A673 (cell line): ENCODE results near the gene EIF4G1. TPM values are rescaled to one million over a fixed set of nuclear protein-coding genes. Genes with fewer than 3 reads are reported as not detected.

Source experiments
- BruUV-seq: library from RNA; stranded (reverse); fragments of 400-500 nt; replicated peaks from 2 replicates; lab custom pipeline; 2021; lab: Mats Ljungman, UMichigan
- CTCF ChIA-PET: fragments of 300-600 bp; sonication (Branson Sonifier 250); formaldehyde crosslinking; loops from one replicate; lab custom pipeline; 2022; ENCODE audit warnings: antibody characterized with exemption; lab: Charles Lee
- POLR2A ChIA-PET: fragments of 300-600 bp; sonication (Branson Sonifier 250); formaldehyde crosslinking; loops from one replicate; lab custom pipeline; 2022; ENCODE audit warnings: antibody characterized with exemption; ENCODE audit not compliant: low non-redundant PET; lab: Charles Lee
- DNase-seq: peaks from one replicate; pipeline ENCODE4 v3.0.0-alpha.2; 2015; ENCODE audit warnings: low spot score
- H3K27ac ChIP-seq: fragments of 200-600 bp; sonication (generic); 2 replicates; pipeline ENCODE4 v1.5.1; 2016; ENCODE audit warnings: mixed run types, low read depth, mild to moderate bottlenecking, mixed read lengths, antibody characterized with exemption, low read length; ENCODE audit not compliant: poor library complexity, severe bottlenecking
- H3K27me3 ChIP-seq: fragments of 200-600 bp; sonication (generic); replicated peaks from 2 replicates; pipeline ENCODE4 v1.6.1; 2017; ENCODE audit warnings: mixed run types, low read depth, mild to moderate bottlenecking, mixed read lengths, antibody characterized with exemption, low read length; ENCODE audit not compliant: insufficient read depth, poor library complexity
- H3K36me3 ChIP-seq: fragments of 200-600 bp; sonication (generic); 2 replicates; pipeline ENCODE4 v1.6.1; 2016; ENCODE audit warnings: mixed run types, mild to moderate bottlenecking, mixed read lengths, antibody characterized with exemption, low read length; ENCODE audit not compliant: insufficient read depth, poor library complexity, severe bottlenecking
- H3K4me1 ChIP-seq: fragments of 200-600 bp; sonication (generic); 2 replicates; pipeline ENCODE4 v1.6.1; 2017; ENCODE audit warnings: mixed run types, mild to moderate bottlenecking, mixed read lengths, antibody characterized with exemption, low read length; ENCODE audit not compliant: insufficient read depth, poor library complexity, severe bottlenecking
- H3K4me3 ChIP-seq: fragments of 200-600 bp; sonication (generic); 2 replicates; pipeline ENCODE4 v1.5.1; 2016; ENCODE audit warnings: low read depth, mixed run types, mild to moderate bottlenecking, mixed read lengths, low read length; ENCODE audit not compliant: poor library complexity, severe bottlenecking
- H3K9me3 ChIP-seq: fragments of 200-600 bp; sonication (generic); 2 replicates; pipeline ENCODE4 v1.6.1; 2016; ENCODE audit warnings: mixed run types, low read depth, mild to moderate bottlenecking, mixed read lengths, antibody characterized with exemption, low read length; ENCODE audit not compliant: poor library complexity, severe bottlenecking
- EZH2 ChIP-seq: fragments of 200-600 bp; sonication (generic); IDR thresholded peaks from 2 replicates; pipeline ENCODE4 v1.6.1; 2017; ENCODE audit warnings: borderline replicate concordance, low read depth, mild to moderate bottlenecking, mixed read lengths, antibody characterized with exemption, low read length; ENCODE audit not compliant: poor library complexity, severe bottlenecking
- intact Hi-C: fragments of 100-400 bp; cut with micrococcal nuclease; formaldehyde crosslinking; loops from one replicate; pipeline ENCODE4 v1.10.0; 2022; ENCODE audit not compliant: unreplicated experiment
- total RNA-seq: library from RNA; stranded (reverse); gene quantifications from 2 replicates; pipeline ENCODE4 v1.2.3, GENCODE V29; 2021
- TF ChIP-seq, protein P1 (sequence below): fragments of 300-800, 200-600 bp; sonication (generic); conservative IDR thresholded peaks from 2 replicates; pipeline ENCODE4 v1.5.1; 2017; ENCODE audit warnings: low read depth, mild to moderate bottlenecking, antibody characterized with exemption, low read length, moderate library complexity, mixed read lengths

Gene EIF4G1
- total RNA-seq, 1 experiment from 2014 or later: 559 TPM

DNA sequence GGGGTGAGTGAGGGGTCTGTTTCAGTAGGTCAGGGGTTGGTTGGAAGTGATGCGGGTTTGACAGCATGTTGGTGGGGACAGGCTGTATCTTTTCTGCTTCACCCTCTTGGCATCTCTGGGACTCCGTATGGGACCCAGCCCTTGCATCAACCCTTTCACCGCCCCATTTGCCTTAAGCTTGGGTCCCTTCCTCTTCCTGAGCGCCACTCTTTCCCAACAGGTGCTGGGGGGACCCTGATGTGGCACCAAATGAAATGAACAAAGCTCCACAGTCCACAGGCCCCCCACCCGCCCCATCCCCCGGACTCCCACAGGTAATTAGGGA, 1.1 kb downstream of the EIF4G1 start:
- Histone ChIP-seq H3K4me1 (peaks cover 34% of the 10 kb centered on the region), H3K9me3 (no peaks in the 10 kb centered on the region), H3K4me3 (peak overlapping the region; percentile 93), H3K36me3 (peaks cover 26% of the 10 kb centered on the region), H3K27ac (peak overlapping the region; percentile 92), H3K27me3 (no peaks in the 10 kb centered on the region)
- ChIA-PET POLR2A (no interaction called here), CTCF (no interaction called here)
- no peak for TF ChIP-seq EZH2
- TF ChIP-seq, protein P1, sequence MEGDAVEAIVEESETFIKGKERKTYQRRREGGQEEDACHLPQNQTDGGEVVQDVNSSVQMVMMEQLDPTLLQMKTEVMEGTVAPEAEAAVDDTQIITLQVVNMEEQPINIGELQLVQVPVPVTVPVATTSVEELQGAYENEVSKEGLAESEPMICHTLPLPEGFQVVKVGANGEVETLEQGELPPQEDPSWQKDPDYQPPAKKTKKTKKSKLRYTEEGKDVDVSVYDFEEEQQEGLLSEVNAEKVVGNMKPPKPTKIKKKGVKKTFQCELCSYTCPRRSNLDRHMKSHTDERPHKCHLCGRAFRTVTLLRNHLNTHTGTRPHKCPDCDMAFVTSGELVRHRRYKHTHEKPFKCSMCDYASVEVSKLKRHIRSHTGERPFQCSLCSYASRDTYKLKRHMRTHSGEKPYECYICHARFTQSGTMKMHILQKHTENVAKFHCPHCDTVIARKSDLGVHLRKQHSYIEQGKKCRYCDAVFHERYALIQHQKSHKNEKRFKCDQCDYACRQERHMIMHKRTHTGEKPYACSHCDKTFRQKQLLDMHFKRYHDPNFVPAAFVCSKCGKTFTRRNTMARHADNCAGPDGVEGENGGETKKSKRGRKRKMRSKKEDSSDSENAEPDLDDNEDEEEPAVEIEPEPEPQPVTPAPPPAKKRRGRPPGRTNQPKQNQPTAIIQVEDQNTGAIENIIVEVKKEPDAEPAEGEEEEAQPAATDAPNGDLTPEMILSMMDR: no peak
- intact Hi-C loops: no loop called here
- no peak for DNase-seq
- no TSS peak for BruUV-seq

DNA sequence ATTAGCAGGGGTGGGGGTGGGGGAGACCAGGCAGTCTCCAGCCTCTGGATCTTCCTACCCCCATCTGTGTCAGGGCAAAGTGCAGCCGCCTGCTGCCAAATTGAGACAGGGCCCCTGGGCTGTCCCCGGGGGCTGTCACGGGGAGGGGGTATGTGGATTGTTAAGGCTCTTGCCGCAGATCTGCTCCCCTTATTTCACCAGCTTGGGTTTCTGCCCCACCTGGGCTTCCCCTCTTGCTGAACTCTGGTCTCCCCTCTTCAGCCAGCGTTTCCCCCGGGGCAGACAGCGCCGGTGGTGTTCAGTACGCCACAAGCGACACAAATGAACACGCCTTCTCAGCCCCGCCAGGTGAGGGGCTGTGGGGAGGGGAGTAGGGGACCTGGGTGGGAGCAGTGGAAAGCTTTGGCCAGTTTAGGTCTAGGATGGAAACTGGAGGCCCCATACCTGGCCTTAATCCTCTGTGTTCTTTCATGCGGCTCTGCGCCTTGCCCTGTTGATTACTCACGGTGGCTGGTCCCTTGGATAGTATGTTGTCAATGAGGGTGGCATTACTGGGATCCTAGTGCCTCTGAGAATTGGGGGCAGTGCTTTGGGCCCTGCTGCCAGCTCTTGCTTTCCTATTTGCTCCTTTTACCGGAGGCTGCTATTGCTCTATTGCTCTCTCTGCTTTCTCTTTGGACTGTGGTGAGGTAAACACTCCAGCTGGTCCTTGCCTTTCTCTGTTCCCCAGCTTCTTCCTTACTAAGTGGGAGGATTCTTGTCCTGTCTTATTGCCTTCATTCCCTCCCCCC, 1.7 kb downstream of the EIF4G1 start:
- Histone ChIP-seq H3K9me3 (no peaks in the 10 kb centered on the region), H3K4me1 (peaks cover 34% of the 10 kb centered on the region), H3K4me3 (peak overlapping the region; percentile 93), H3K27ac (peak overlapping the region; percentile 92), H3K36me3 (peaks cover 32% of the 10 kb centered on the region), H3K27me3 (no peaks in the 10 kb centered on the region)
- BruUV-seq: no TSS peak
- POLR2A ChIA-PET: no interaction called here
- TF ChIP-seq EZH2: no peak
- TF ChIP-seq, protein P1: no peak
- intact Hi-C loops: no loop called here
- CTCF ChIA-PET: no interaction called here
- DNase-seq: no peak

DNA sequence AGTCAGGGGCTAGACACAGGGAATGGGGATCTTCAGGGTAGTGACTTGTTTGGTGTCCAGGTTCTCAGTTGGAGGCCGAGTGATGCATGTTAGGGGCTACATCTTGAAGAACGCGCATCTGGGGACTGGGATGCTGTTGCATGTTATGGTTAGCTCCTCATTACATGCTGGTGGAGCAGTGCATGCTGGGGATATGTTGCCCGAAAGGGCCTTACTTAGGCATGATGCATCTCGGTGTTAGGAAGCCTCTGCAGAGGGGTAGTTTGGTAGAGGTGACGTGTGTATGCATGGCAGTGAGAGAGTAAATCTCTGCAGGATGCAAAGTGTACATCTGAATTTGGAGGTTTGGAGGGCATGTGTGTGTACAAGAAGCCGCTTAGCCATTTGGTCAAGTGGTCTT, 2.4 kb downstream of the EIF4G1 start:
- no peaks in the 10 kb centered on the region for H3K9me3 ChIP-seq
- ChIA-PET POLR2A (no interaction called here), CTCF (no interaction called here)
- H3K36me3 ChIP-seq: peaks cover 39% of the 10 kb centered on the region
- TF ChIP-seq, protein P1: no peak
- TF ChIP-seq EZH2: no peak
- H3K27me3 ChIP-seq: no peaks in the 10 kb centered on the region
- no peak for DNase-seq
- peak overlapping the region; percentile 93 for H3K4me3 ChIP-seq
- TSS peak; percentile 25 for BruUV-seq
- H3K27ac ChIP-seq: no peak overlapping the region
- H3K4me1 ChIP-seq: peaks cover 34% of the 10 kb centered on the region
- intact Hi-C loops: no loop called here
